Measurements from ENCODE around the gene LCE2B. TPM values are rescaled to one million over a fixed set of nuclear protein-coding genes. Genes with fewer than 3 reads are reported as not detected.

LCE2B gene
- total RNA-seq, 1 experiment from 2014 or later = not detected

GRCh38 chr1:152681616-152682015 is 4.3 kb upstream of the LCE2B start:
- no peak for DNase-seq
- no peaks in the 10 kb centered on the region for H3K4me1 ChIP-seq
- POLR2A ChIA-PET = no interaction called here
- Mint-ChIP-seq H3K4me1 (ENCODE audit: low read depth, unreplicated experiment) (no peaks in the 10 kb centered on the region), H3K9me3 (ENCODE audit: unreplicated experiment) (no peaks in the 10 kb centered on the region), H3K4me3 (ENCODE audit: unreplicated experiment) (no peak overlapping the region), H3K27ac (ENCODE audit: unreplicated experiment) (no peak overlapping the region), H3K36me3 (ENCODE audit: insufficient read depth, unreplicated experiment) (no peaks in the 10 kb centered on the region), H3K27me3 (ENCODE audit: insufficient read depth, unreplicated experiment) (peaks cover 11% of the 10 kb centered on the region)
- no peaks in the 10 kb centered on the region; the same call in 1 of the 2 replicates for H3K27me3 ChIP-seq (replicated peaks; ENCODE audit: control insufficient read depth, insufficient read depth, low read length)
- no peaks in the 10 kb centered on the region for H3K9me3 ChIP-seq
- no peak overlapping the region for H3K4me3 ChIP-seq (ENCODE audit: low read depth, low read length)
- no peaks in the 10 kb centered on the region for H3K36me3 ChIP-seq (ENCODE audit: control insufficient read depth, insufficient read depth, low read length)
- intact Hi-C loops (cut with micrococcal nuclease; ENCODE audit: unreplicated experiment) = no loop called here
- CTCF ChIA-PET = no interaction called here
- no peak for TF ChIP-seq CTCF (IDR thresholded peaks at IDR 0.05; ENCODE audit: insufficient read depth in 1 of 2, low read depth in 1 of 2, low read length in 1 of 2, severe bottlenecking in 1 of 2, unreplicated experiment in 1 of 2)
- no TSS peak for BruUV-seq (replicated peaks)

GRCh38 chr1:152683846-152684245 is 2.1 kb upstream of the LCE2B start:
- POLR2A ChIA-PET = no interaction called here
- CTCF ChIA-PET = no interaction called here
- no peak for DNase-seq
- H3K4me1 ChIP-seq = no peaks in the 10 kb centered on the region
- no peak overlapping the region for H3K4me3 ChIP-seq (ENCODE audit: low read depth, low read length)
- Mint-ChIP-seq H3K4me1 (ENCODE audit: low read depth, unreplicated experiment) (no peaks in the 10 kb centered on the region), H3K27ac (ENCODE audit: unreplicated experiment) (no peak overlapping the region), H3K36me3 (ENCODE audit: insufficient read depth, unreplicated experiment) (no peaks in the 10 kb centered on the region), H3K4me3 (ENCODE audit: unreplicated experiment) (no peak overlapping the region), H3K9me3 (ENCODE audit: unreplicated experiment) (no peaks in the 10 kb centered on the region), H3K27me3 (ENCODE audit: insufficient read depth, unreplicated experiment) (peaks cover 13% of the 10 kb centered on the region)
- H3K36me3 ChIP-seq (ENCODE audit: control insufficient read depth, insufficient read depth, low read length) = no peaks in the 10 kb centered on the region
- no peaks in the 10 kb centered on the region; the same call in 1 of the 2 replicates for H3K27me3 ChIP-seq (replicated peaks; ENCODE audit: control insufficient read depth, insufficient read depth, low read length)
- no peak for TF ChIP-seq CTCF (IDR thresholded peaks at IDR 0.05; ENCODE audit: insufficient read depth in 1 of 2, low read depth in 1 of 2, low read length in 1 of 2, severe bottlenecking in 1 of 2, unreplicated experiment in 1 of 2)
- no TSS peak for BruUV-seq (replicated peaks)
- intact Hi-C loops (cut with micrococcal nuclease; ENCODE audit: unreplicated experiment) = no loop called here
- H3K9me3 ChIP-seq = no peaks in the 10 kb centered on the region

GRCh38 chr1:152697701-152698600 is 12.0 kb downstream of the LCE2B start, which contains the start of gene LCE2A:
TSS of gene LCE2A (plus strand) at chr1:152698345. CDS start at chr1:152698902, 557 bp downstream.
- no peak within 1 kb of the TSS for H3K27ac Mint-ChIP-seq (ENCODE audit: unreplicated experiment)
- BruUV-seq (replicated peaks) = no TSS peak
- Histone ChIP-seq H3K27me3 (replicated peaks; ENCODE audit: control insufficient read depth, insufficient read depth, low read length) (no peaks in the 10 kb centered on the region), H3K4me3 (ENCODE audit: low read depth, low read length) (no peak within 1 kb of the TSS), H3K36me3 (ENCODE audit: control insufficient read depth, insufficient read depth, low read length) (no peaks in the 10 kb centered on the region), H3K4me1 (no peaks in the 10 kb centered on the region), H3K9me3 (no peaks in the 10 kb centered on the region)
- POLR2A ChIA-PET = no interaction called here
- no peak for DNase-seq
- H3K27me3 Mint-ChIP-seq (ENCODE audit: insufficient read depth, unreplicated experiment) = peaks cover 15% of the 10 kb centered on the region
- no peak within 1 kb of the TSS for H3K4me3 Mint-ChIP-seq (ENCODE audit: unreplicated experiment)
- H3K9me3 Mint-ChIP-seq (ENCODE audit: unreplicated experiment) = peaks cover 12% of the 10 kb centered on the region
- intact Hi-C loops (cut with micrococcal nuclease; ENCODE audit: unreplicated experiment) = no loop called here
- no peaks in the 10 kb centered on the region for H3K4me1 Mint-ChIP-seq (ENCODE audit: low read depth, unreplicated experiment)
- H3K36me3 Mint-ChIP-seq (ENCODE audit: insufficient read depth, unreplicated experiment) = no peaks in the 10 kb centered on the region
- TF ChIP-seq CTCF (IDR thresholded peaks at IDR 0.05; ENCODE audit: insufficient read depth in 1 of 2, low read depth in 1 of 2, low read length in 1 of 2, severe bottlenecking in 1 of 2, unreplicated experiment in 1 of 2) = no peak
- CTCF ChIA-PET = no interaction called here
